K562 (cell line): ENCODE data around the gene UBR3. TPM values are rescaled to one million over a fixed set of nuclear protein-coding genes. Genes with fewer than 3 reads are reported as not detected.

Experiments
- BACH1 ChIP-seq: fragments of 200-800 bp; sonication (Bioruptor generic); IDR thresholded peaks from 2 replicates; pipeline ENCODE4 v1.6.1; 2016; ENCODE audit warnings: missing genetic modification characterization, missing compliant biosample characterization
- DACH1 ChIP-seq: fragments of 450-650 bp; IDR thresholded peaks from 2 replicates; pipeline ENCODE4 v1.6.1; 2018; ENCODE audit not compliant: partially characterized antibody
- HDAC1 ChIP-seq, 2 experiments: fragments of 450-650 bp; IDR thresholded peaks; 2 replicates each; pipeline ENCODE4 v1.6.1; 2016 to 2017; ENCODE audit warnings: inconsistent platforms in 1 of 2, mild to moderate bottlenecking in 1 of 2, moderate library complexity in 1 of 2
- SIRT6 ChIP-seq: IDR thresholded peaks from one replicate; pipeline ENCODE4 v1.6.1; 2012; ENCODE audit warnings: low read depth, mild to moderate bottlenecking, control low read depth, inconsistent platforms, low read length, moderate library complexity
- polyA plus RNA-seq, 8 experiments: library from polyadenylated mRNA; depleted of rRNA in 4 of 8; stranded (reverse) in 5 of 8; unstranded in 3 of 8; fragments of >200 nt; fragmentation: Nextera tagmentation in 2 of 8; fragmentation: Illumina TruSeq in 1 of 8; extraction: Ambion mirVana in 2 of 8; extraction: Trizol in 1 of 8; gene quantifications; 2 replicates each; pipeline versions ENCODE4 v1.2.1 to v1.2.3, GENCODE V29; 2011 to 2014; ENCODE audit warnings: inconsistent platforms in 1 of 8, missing spikeins in 1 of 8
- total RNA-seq, 7 experiments: library from RNA; depleted of rRNA in 6 of 7; stranded (reverse); fragments of >200 nt in 6 of 7; fragmentation: Illumina TruSeq in 2 of 7; extraction: Trizol in 2 of 7; gene quantifications; 2 replicates each; pipeline versions ENCODE4 v1.2.1 to v1.2.3, GENCODE V29; 2011 to 2021; ENCODE audit warnings: low replicate concordance in 1 of 7
- TF ChIP-seq, protein P1 (sequence below): fragments of 450-650 bp; IDR thresholded peaks from 2 replicates; pipeline ENCODE4 v1.6.1; 2016; ENCODE audit warnings: mild to moderate bottlenecking, moderate library complexity
- TF ChIP-seq, protein P2 (sequence below): fragments of 200-800 bp; sonication (Bioruptor generic); IDR thresholded peaks from 2 replicates; pipeline ENCODE4 v1.6.1; 2017; ENCODE audit warnings: missing genetic modification characterization, missing compliant biosample characterization
- TF ChIP-seq, protein P3 (sequence below): IDR thresholded peaks from 2 replicates; pipeline ENCODE4 v1.6.1; 2012; ENCODE audit warnings: low read depth, low read length, improper control_type of control experiment, borderline replicate concordance
- TF ChIP-seq, protein P4 (sequence below): fragments of 450-650 bp; formaldehyde crosslinking; IDR thresholded peaks from 2 replicates; pipeline ENCODE4 v1.4.0; 2022; ENCODE audit warnings: missing genetic modification characterization

The UBR3 gene
- total and polyA plus RNA-seq, 9 of the 15 experiments (the other 6 are each of a cell fraction or from before 2014, with no cell fraction given), result 14.4 to 63.5 (median 40.4) TPM

DNA sequence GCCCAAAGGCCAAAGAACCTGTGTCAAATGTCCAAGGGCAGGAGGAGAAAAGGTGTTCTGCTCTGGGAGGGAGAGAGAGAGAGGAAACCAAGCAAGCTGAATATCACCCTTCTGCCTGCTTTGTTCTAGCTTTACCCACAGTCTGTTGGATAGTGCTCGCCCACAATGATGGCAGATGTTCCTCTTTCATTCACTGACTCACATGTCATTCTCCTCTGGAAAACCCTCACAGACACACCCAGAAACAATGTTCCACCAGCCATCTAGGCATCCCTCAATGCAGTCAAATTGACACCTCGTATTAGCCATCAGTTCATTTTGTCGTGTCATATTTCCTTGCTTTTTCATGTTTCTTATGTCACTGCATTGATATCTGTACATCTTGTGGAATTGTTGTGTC is 150.3 kb downstream of the UBR3 start (continued):
- TF ChIP-seq, protein P1, sequence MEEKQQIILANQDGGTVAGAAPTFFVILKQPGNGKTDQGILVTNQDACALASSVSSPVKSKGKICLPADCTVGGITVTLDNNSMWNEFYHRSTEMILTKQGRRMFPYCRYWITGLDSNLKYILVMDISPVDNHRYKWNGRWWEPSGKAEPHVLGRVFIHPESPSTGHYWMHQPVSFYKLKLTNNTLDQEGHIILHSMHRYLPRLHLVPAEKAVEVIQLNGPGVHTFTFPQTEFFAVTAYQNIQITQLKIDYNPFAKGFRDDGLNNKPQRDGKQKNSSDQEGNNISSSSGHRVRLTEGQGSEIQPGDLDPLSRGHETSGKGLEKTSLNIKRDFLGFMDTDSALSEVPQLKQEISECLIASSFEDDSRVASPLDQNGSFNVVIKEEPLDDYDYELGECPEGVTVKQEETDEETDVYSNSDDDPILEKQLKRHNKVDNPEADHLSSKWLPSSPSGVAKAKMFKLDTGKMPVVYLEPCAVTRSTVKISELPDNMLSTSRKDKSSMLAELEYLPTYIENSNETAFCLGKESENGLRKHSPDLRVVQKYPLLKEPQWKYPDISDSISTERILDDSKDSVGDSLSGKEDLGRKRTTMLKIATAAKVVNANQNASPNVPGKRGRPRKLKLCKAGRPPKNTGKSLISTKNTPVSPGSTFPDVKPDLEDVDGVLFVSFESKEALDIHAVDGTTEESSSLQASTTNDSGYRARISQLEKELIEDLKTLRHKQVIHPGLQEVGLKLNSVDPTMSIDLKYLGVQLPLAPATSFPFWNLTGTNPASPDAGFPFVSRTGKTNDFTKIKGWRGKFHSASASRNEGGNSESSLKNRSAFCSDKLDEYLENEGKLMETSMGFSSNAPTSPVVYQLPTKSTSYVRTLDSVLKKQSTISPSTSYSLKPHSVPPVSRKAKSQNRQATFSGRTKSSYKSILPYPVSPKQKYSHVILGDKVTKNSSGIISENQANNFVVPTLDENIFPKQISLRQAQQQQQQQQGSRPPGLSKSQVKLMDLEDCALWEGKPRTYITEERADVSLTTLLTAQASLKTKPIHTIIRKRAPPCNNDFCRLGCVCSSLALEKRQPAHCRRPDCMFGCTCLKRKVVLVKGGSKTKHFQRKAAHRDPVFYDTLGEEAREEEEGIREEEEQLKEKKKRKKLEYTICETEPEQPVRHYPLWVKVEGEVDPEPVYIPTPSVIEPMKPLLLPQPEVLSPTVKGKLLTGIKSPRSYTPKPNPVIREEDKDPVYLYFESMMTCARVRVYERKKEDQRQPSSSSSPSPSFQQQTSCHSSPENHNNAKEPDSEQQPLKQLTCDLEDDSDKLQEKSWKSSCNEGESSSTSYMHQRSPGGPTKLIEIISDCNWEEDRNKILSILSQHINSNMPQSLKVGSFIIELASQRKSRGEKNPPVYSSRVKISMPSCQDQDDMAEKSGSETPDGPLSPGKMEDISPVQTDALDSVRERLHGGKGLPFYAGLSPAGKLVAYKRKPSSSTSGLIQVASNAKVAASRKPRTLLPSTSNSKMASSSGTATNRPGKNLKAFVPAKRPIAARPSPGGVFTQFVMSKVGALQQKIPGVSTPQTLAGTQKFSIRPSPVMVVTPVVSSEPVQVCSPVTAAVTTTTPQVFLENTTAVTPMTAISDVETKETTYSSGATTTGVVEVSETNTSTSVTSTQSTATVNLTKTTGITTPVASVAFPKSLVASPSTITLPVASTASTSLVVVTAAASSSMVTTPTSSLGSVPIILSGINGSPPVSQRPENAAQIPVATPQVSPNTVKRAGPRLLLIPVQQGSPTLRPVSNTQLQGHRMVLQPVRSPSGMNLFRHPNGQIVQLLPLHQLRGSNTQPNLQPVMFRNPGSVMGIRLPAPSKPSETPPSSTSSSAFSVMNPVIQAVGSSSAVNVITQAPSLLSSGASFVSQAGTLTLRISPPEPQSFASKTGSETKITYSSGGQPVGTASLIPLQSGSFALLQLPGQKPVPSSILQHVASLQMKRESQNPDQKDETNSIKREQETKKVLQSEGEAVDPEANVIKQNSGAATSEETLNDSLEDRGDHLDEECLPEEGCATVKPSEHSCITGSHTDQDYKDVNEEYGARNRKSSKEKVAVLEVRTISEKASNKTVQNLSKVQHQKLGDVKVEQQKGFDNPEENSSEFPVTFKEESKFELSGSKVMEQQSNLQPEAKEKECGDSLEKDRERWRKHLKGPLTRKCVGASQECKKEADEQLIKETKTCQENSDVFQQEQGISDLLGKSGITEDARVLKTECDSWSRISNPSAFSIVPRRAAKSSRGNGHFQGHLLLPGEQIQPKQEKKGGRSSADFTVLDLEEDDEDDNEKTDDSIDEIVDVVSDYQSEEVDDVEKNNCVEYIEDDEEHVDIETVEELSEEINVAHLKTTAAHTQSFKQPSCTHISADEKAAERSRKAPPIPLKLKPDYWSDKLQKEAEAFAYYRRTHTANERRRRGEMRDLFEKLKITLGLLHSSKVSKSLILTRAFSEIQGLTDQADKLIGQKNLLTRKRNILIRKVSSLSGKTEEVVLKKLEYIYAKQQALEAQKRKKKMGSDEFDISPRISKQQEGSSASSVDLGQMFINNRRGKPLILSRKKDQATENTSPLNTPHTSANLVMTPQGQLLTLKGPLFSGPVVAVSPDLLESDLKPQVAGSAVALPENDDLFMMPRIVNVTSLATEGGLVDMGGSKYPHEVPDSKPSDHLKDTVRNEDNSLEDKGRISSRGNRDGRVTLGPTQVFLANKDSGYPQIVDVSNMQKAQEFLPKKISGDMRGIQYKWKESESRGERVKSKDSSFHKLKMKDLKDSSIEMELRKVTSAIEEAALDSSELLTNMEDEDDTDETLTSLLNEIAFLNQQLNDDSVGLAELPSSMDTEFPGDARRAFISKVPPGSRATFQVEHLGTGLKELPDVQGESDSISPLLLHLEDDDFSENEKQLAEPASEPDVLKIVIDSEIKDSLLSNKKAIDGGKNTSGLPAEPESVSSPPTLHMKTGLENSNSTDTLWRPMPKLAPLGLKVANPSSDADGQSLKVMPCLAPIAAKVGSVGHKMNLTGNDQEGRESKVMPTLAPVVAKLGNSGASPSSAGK, result no peak
- no peak for TF ChIP-seq HDAC1 (IDR thresholded peaks at IDR 0.05)
- no peak for TF ChIP-seq DACH1
- TF ChIP-seq, protein P2, sequence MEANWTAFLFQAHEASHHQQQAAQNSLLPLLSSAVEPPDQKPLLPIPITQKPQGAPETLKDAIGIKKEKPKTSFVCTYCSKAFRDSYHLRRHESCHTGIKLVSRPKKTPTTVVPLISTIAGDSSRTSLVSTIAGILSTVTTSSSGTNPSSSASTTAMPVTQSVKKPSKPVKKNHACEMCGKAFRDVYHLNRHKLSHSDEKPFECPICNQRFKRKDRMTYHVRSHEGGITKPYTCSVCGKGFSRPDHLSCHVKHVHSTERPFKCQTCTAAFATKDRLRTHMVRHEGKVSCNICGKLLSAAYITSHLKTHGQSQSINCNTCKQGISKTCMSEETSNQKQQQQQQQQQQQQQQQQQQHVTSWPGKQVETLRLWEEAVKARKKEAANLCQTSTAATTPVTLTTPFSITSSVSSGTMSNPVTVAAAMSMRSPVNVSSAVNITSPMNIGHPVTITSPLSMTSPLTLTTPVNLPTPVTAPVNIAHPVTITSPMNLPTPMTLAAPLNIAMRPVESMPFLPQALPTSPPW, result no peak
- TF ChIP-seq BACH1, result no peak
- no peak for TF ChIP-seq SIRT6
- TF ChIP-seq, protein P3, sequence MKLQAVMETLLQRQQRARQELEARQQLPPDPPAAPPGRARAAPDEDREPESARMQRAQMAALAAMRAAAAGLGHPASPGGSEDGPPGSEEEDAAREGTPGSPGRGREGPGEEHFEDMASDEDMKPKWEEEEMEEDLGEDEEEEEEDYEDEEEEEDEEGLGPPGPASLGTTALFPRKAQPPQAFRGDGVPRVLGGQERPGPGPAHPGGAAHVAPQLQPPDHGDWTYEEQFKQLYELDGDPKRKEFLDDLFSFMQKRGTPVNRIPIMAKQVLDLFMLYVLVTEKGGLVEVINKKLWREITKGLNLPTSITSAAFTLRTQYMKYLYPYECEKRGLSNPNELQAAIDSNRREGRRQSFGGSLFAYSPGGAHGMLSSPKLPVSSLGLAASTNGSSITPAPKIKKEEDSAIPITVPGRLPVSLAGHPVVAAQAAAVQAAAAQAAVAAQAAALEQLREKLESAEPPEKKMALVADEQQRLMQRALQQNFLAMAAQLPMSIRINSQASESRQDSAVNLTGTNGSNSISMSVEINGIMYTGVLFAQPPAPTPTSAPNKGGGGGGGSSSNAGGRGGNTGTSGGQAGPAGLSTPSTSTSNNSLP, result no peak
- TF ChIP-seq, protein P4, sequence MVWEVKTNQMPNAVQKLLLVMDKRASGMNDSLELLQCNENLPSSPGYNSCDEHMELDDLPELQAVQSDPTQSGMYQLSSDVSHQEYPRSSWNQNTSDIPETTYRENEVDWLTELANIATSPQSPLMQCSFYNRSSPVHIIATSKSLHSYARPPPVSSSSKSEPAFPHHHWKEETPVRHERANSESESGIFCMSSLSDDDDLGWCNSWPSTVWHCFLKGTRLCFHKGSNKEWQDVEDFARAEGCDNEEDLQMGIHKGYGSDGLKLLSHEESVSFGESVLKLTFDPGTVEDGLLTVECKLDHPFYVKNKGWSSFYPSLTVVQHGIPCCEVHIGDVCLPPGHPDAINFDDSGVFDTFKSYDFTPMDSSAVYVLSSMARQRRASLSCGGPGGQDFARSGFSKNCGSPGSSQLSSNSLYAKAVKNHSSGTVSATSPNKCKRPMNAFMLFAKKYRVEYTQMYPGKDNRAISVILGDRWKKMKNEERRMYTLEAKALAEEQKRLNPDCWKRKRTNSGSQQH (CRISPR knock-in tag), result no peak
